GM19351 (cell line): Measurements from ENCODE around the gene SPART.
"Not testable (repeated sequence)": the region's sequence is repeated elsewhere in the genome, so short reads cannot be mapped to it uniquely, and the experiment has no call there.

Experiments used
- ATAC-seq: cut with Tn5 transposase; IDR thresholded peaks from one replicate; pipeline ENCODE4 v1.9.1; 2021; ENCODE audit warnings: mild to moderate bottlenecking, moderate library complexity; ENCODE audit not compliant: unreplicated experiment

Gene SPART

DNA sequence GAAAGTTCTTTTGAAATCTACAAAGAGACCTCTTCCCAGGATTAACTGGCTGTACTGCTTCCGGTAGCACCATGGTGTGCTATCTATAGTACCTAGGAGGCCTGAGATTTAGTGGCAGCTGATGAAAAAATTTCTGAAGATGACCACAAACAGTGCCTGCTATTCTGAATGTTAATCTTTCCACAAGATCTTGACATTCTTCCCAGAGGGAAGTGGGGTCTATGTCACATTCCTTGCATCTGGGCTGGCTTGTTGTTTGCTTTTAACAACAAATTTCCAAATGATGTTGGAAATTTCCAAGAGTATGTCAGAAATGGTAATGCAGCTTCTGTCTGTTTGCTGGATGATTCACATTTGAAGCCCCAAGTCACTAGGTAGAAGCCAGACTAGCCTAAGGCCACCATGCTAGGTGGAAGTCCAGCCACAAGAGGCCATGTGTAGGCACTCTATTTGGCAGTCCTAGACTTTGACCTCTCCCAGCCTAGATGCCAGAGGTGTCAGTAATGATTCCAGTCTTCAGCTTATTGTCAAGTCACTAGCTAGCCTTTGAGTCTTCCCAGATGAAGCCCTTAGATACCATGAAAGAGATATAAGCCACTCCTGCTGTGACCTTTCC lies 22.1 kb downstream of the SPART start:
- ATAC-seq, result no peak

GRCh38 chr13:36323408-36323807 lies 22.8 kb downstream of the SPART start:
- no peak for ATAC-seq

GRCh38 chr13:36319793-36320192 lies 26.4 kb downstream of the SPART start:
- not testable (repeated sequence) for ATAC-seq

DNA sequence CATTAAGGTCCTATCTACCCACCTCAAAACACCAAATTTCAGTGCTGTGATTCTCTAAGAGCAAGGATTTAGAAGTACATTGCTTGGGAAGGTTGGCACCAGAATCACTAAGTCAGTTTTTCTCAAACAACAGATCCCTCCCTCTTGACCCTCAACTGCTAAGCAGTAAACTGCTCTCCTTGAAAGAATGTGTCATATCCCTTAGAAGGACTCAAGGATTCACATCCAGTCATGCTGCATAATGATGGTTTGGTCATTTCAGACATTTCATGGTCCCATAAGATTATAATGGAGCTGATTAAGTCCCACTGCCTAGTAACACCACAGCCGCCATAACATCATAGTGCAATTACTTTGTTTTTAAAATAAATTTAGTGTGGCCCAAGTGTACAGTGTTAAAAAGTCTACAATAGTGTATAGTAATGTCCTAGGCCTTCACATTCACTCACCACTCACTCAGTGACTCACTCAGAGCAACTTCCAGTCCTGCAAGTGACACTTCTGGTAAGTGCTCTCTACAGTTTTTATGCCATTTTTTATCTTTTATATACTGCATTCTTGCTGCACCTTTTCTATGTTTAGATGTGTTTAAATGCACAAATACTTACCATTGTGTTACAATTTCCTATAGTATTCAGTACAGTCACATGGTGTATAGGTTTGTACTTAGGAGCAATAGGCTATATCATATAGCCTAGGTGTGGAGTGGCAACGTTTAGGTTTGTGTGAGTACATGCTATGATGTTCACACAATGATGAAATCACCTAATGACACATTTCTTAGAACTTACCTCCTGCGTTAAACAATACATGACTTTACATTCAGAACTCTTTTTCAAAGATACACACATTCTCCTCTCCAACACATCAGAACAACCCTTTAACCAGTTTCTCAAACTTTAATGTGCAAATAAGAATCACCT lies 32.9 kb downstream of the SPART start:
- ATAC-seq, result no peak

DNA sequence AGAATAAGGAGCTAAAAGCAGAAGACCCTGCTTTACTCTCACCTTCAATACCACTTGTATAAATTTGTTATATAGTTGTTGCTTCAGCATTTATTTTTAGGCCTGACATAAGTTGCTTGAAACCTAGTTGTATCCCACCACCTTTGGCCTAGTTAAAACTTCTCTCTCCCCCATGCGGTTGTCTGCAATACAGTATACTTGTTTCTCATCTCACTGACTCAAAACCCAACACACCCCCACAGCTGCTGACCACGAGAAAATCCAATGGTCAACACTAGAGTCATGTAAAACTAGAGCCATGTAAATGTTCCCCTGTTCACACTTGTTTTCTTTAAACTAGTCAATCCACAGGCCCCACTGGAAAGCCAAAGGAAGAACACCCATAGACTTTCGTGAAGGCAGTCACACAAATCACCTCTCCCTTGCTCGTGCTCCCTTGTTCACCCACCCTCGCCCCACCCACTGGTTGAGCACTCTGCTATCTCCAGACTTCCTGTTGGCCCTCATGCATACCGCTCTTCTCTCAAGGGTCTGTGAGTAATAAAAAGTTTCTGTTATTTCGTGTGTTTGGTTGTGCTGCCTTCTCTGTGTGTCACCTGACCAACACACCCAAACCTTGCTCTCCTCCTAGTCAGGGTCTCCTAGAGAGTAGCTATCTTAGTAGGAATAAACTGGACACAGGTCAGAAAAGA lies 35.6 kb downstream of the SPART start:
- ATAC-seq, result no peak

GRCh38 chr13:36302289-36302688 lies 43.9 kb downstream of the SPART start:
- ATAC-seq, result no peak

GRCh38 chr13:36299469-36299868 lies 46.7 kb downstream of the SPART start:
- not testable (repeated sequence) for ATAC-seq

GRCh38 chr13:36298535-36299068 lies 47.6 kb downstream of the SPART start:
- no peak for ATAC-seq

GRCh38 chr13:36297366-36298338 lies 48.5 kb downstream of the SPART start, which contains the start of gene CCDC169:
TSS of gene CCDC169 (minus strand) at chr13:36297814. CDS start at chr13:36297719, 95 bp downstream.
- peak; percentile 72 for ATAC-seq

GRCh38 chr13:36294096-36294495 lies 52.1 kb downstream of the SPART start:
- ATAC-seq, result no peak

- no peak for ATAC-seq
These were observed 52.7 kb downstream of the SPART start for GRCh38 chr13:36293497-36293896.

GRCh38 chr13:36288794-36289391 lies 57.3 kb downstream of the SPART start:
- no peak for ATAC-seq

- no peak for ATAC-seq
These were observed 60.2 kb downstream of the SPART start for GRCh38 chr13:36286006-36286405.

DNA sequence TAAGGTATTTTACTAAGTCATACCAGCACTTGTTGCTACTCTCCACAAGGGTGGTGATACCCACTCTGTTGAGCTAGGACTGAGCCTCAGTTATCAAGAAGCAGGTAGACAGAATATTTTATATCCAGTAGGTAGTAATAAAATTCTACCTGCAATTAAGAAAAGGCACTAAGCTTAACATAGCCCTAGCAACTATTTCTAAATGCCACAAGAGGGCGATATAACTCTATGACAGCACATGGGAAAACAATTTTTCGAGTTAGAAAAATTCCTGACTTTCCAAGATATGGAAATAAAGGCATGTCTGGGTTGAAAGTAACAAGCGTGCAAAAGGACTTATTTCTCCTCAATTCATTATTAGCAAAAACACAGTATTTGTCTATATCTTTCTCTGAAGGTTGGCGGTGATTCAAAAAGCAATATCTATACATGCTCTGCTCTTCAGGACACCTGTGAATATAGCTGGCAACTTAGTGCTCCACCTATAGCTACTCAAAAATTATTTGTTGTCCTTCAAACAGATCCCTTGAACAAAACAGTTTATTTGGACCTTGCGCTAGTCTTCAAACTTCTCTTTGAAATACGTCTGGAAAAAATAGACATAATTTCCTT lies 63.3 kb downstream of the SPART start:
- no peak for ATAC-seq

- ATAC-seq, result no peak
These were observed 70.8 kb downstream of the SPART start for GRCh38 chr13:36275190-36276002.

GRCh38 chr13:36273431-36273830 lies 72.8 kb downstream of the SPART start:
- ATAC-seq, result no peak

GRCh38 chr13:36261976-36262375 lies 84.2 kb downstream of the SPART start:
- ATAC-seq, result no peak

DNA sequence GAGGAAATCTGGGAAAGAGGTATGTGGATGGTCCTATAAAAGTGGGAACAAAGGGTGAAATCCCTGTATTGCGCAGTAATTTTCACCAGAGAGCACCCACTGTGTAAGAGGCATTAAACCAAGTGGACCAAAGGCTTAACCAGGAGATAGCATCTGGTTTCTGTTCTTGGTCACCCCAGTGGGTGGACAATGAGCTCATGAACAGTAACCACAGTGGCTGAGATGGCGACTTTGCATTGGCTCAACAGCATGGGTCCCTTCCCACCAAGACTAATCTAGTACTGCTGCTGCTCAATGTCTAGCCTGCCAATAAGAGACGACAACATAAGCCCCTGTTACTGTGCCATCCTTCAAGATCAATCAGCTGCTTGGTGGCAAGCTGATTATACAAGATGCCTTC lies 85.2 kb downstream of the SPART start:
- no peak for ATAC-seq
